Nucleus accumbens (tissue), 56 donors: ENCODE data around the gene HOXC5.

Experiments used
- DNase-seq, 56 donors: peaks; one replicate each; lab custom pipeline; 2025; lab: John Stamatoyannopoulos, UW

The HOXC5 gene

GRCh38 chr12:54018468-54018984, 14.3 kb upstream of the HOXC5 start:
- no peak for DNase-seq

DNA sequence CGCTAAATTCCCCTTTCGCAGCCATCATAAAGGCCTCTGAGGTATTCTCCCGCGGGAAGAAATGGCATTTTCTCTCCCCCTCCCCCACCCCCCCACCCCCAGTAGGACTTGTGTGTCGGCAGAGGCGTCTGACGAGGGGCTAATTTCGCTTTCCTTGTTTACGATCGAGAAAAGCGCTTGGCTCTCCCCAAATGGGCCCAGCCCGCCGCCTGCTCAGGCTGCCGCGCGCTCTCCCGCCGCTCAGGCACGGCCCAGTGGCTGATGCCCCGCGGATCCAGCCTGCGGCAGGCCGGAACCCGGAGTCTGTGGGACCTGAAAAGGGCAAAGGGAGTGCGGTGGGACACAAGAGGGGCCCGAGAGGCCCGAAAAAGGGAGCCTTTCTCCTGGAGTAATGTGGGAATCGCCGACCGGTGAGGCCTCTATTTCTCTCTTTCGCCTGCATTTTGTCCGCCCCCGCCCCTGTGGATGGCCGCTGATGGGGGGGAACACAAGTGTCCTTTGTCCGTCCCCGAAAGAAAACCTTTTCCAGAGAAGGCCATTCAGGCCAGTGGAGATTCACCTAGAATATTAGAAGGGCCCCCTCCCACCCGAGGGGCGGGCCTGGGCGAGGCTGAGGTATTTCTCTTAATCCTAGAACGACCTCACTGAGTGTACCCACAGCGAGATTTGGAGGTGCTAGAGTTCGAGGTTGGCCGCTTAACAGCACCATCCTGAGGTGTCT, 13.6 kb upstream of the HOXC5 start:
- DNase-seq: no peak

- no peak for DNase-seq
These were observed 12.8 kb upstream of the HOXC5 start for GRCh38 chr12:54019924-54020590.

- no peak for DNase-seq
These were observed 12.1 kb upstream of the HOXC5 start for GRCh38 chr12:54020591-54021405.

- peak in 1 of 56 donors; percentile 9 for DNase-seq
These were observed 11.3 kb upstream of the HOXC5 start for GRCh38 chr12:54021432-54022013.

DNA sequence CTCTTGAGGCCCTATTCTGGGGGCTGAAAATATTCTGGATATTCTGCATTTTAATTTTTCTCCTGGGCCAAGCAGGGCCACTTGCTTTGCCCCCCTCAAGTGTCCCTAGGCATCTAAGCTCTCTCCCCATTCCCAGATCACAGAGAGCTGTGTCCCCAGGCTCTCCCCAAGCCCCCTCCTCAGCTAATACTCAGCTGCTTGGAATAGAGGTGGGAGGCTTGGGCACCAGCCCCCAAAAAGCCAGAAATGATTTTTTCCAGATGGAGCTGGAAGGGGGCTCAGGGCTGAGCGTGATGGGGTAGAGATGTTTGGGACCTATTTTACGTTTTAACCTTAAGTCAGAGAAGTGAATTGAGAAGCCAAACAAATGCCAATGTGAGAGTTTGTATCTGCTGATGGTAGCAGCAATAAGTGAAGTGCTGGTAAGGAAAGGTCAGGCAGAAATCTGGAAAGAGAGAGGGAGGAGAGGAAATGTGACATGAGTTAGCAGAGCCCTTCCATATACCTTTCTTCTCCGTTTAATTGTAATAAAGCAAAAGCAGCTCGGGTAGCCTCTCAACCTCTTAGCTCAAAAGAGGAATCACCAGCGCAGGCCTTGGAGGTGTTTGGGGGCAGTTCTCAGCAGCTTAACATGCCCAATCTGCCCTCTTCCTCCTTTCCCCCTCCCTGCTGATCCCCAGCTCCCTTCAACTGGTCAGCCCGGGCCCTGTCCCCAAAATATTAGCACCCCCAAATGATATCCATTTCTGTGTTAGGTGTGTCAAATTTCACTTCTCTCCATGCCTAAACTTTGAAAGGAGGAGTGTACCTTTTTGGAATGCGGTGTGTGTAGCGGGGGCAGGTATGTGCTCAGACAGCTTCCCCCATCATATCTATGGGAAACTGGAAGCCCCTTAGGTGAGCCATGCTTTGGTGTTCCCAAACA, 9.6 kb upstream of the HOXC5 start:
- DNase-seq: no peak

DNA sequence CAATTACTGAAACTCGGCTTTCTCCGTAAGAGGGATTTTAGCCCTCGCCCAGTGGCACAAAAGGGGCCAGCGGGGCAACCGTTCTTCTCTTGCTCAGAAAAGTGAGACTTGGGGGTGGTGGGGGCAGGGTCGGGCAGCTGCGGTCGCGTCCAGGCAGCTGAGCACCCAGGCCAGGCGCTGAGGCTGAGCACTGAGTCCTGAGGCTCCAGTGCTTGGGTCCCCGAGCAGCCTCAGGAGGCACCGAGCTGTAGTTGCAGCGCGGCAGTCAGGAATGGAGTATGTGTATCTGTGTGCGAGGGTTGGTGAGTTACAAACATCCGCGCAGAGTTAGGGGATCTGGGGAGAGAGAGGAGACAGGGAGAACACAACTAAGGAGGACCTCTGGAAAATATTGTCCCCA, 8.7 kb upstream of the HOXC5 start:
- DNase-seq: no peak

DNA sequence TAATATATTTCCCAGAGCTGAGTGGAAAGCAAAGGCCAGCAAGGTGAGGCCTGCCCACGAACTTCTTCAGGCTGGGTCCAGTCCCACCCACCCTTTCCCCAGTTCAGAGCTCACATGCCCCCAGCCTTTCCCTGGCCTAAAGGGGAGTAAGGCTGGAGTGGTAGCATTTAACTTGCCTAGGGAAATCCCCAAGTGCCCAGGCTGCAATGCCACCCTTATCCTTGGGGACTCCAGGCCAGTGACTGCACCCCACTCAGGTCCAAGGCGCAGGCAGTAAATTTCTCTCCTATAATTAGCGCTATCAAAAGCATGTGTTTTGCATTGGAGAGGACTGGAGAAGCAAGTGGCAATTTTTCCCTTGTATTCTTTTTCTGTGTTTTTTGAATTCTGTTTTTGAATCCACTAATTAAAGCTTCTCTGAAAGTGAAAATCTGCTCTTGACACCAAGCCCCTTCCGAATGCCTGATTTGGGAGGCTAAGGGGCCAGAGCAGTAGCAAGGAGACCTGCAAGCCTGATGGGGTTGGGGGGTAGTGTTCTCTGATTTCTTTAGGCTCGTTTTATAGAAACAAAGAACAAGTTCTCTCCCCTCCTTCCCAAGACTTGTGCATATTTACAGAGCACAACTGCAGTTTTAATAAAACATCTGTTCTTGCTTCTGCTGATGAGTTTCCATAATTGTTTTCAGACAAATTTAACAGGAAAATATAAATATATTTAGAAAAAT, 8.1 kb upstream of the HOXC5 start:
- no peak for DNase-seq

DNA sequence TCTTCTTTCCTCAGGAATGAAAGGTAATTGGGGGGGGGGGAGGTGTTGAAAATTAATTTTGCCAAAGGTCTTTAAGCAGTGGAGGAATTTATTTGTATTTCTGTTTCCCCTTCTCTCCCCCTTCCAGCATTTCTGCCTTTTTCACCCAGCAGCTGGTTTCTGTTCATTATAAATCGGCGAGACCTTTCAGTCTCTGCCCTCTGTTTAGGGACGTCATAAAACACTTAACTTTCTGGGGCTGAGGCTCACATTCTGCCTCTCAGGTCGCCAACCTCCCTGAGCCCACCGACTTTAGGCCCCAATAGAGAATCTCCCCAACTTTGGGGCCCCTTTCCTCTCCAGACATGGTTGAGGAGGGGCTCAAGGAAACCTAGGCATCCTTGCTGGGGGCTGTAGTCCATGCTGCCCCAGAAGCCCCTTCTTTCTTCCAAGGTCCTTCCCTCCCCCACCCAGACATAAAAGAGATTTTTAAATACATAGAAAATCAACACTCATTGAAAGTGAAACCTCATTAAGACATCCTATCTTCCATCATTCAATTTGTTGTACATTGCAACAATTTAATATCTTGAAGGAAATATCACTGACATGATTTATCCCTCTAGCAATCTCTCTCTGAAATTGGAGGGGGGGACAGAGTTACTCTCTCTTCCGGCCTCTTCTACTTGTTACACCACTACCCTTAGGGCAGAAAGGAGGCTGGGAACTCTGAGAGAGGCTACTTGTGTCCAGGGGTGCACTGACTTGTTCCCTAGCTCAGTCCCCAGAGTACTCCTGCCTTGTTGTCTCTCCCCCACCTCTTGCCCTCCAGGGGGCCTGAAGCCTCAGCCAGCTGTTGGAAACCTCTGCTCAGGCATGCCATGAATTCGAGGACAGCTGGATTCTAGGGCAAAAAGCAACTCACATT, 7.1 kb upstream of the HOXC5 start:
- DNase-seq: no peak

- DNase-seq: no peak
These were observed 6.0 kb upstream of the HOXC5 start for GRCh38 chr12:54026640-54027441.

- DNase-seq: no peak
These were observed 5.4 kb upstream of the HOXC5 start for GRCh38 chr12:54027442-54027786.

DNA sequence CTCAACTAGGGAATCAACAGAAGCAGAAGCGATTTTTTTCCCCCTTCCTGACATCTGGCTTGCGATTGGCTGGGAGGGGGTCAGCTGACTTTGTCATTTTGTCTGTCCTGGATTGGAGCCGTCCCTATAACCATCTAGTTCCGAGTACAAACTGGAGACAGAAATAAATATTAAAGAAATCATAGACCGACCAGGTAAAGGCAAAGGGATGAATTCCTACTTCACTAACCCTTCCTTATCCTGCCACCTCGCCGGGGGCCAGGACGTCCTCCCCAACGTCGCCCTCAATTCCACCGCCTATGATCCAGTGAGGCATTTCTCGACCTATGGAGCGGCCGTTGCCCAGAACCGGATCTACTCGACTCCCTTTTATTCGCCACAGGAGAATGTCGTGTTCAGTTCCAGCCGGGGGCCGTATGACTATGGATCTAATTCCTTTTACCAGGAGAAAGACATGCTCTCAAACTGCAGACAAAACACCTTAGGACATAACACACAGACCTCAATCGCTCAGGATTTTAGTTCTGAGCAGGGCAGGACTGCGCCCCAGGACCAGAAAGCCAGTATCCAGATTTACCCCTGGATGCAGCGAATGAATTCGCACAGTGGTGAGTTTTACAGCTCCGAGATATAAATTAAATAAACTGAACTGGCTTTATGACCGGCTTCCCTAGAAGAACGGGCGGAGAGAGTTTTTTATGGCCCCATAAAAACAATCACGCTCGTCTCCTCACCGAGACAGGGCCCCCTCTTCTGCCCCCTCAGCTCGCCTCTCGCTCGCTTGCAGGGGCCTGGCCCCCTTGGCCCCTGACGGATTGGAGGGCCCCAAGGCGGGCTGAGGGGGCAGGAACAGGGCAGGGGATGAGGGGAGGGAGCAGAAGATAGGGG, 4.3 kb upstream of the HOXC5 start, which contains the start of gene HOXC6:
HOXC6 (plus strand) TSS at position 127 of the 888 bp plus-strand sequence; CDS start at position 209, 82 bp downstream.
- DNase-seq: peak in 1 of 56 donors; percentile 5

DNA sequence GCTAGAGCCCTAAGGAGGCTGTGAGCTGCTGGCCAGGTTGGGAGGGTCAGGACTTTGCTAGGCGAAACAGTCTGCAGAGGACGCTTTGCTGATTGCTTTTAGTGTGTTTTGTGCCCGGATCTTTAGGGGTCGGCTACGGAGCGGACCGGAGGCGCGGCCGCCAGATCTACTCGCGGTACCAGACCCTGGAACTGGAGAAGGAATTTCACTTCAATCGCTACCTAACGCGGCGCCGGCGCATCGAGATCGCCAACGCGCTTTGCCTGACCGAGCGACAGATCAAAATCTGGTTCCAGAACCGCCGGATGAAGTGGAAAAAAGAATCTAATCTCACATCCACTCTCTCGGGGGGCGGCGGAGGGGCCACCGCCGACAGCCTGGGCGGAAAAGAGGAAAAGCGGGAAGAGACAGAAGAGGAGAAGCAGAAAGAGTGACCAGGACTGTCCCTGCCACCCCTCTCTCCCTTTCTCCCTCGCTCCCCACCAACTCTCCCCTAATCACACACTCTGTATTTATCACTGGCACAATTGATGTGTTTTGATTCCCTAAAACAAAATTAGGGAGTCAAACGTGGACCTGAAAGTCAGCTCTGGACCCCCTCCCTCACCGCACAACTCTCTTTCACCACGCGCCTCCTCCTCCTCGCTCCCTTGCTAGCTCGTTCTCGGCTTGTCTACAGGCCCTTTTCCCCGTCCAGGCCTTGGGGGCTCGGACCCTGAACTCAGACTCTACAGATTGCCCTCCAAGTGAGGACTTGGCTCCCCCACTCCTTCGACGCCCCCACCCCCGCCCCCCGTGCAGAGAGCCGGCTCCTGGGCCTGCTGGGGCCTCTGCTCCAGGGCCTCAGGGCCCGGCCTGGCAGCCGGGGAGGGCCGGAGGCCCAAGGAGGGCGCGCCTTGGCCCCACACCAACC, 3.1 kb upstream of the HOXC5 start:
- DNase-seq: no peak

DNA sequence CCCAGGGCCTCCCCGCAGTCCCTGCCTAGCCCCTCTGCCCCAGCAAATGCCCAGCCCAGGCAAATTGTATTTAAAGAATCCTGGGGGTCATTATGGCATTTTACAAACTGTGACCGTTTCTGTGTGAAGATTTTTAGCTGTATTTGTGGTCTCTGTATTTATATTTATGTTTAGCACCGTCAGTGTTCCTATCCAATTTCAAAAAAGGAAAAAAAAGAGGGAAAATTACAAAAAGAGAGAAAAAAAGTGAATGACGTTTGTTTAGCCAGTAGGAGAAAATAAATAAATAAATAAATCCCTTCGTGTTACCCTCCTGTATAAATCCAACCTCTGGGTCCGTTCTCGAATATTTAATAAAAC, 2.4 kb upstream of the HOXC5 start:
- DNase-seq: no peak

DNA sequence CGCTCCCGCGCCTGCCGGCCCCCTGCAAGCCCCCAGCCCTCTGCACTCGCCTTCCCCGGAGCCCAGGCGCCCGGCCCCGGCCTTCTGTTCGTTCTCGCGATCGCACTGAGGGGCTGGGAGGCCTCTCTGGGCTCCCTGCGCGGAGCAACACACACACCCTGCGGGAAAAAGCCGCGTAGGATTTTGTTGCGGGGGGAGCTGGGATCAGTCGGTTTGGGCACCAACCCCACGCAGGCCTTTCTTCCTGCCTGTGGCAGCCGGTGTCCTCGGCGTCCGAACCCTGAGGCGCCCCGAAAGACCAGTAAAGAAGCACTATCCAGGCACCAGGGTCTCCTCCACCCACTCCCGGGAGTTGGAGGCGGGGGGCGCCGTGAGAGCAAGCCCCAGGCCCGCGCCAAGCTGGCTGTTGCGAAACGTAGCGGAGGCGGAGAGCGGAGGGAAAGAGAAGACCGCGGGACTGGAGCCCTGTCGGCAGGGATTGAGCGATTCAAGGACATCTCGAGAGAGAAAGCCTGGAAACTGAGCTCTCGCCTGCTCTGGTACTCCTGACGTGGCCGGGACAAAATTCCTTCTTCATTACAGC, 1.9 kb upstream of the HOXC5 start:
- DNase-seq: no peak
